WTC11 (cell line): Measurements from ENCODE around the gene GLT8D2.
"Not testable (repeated sequence)": the region's sequence is repeated elsewhere in the genome, so short reads cannot be mapped to it uniquely, and the experiment has no call there.

Source experiments
- ATF6 ChIP-seq: sonication (generic); formaldehyde crosslinking; IDR thresholded peaks from 2 replicates; pipeline ENCODE4 v1.8.1; 2023; ENCODE audit warnings: mild to moderate bottlenecking, missing genetic modification reagents
- CREM ChIP-seq: sonication (generic); formaldehyde crosslinking; IDR thresholded peaks from 2 replicates; pipeline ENCODE4 v1.8.1; 2022; ENCODE audit warnings: mild to moderate bottlenecking, missing genetic modification reagents, moderate library complexity
- CTCF ChIP-seq: fragments of 200-600 bp; IDR thresholded peaks from 2 replicates; pipeline ENCODE4 v1.8.0; 2022; ENCODE audit warnings: antibody characterized with exemption
- E2F5 ChIP-seq: sonication (generic); formaldehyde crosslinking; IDR thresholded peaks from 2 replicates; pipeline ENCODE4 v1.8.1; 2022; ENCODE audit warnings: mild to moderate bottlenecking, moderate library complexity, missing genetic modification reagents
- ELF4 ChIP-seq: sonication (generic); formaldehyde crosslinking; IDR thresholded peaks from 2 replicates; pipeline ENCODE4 v1.8.1; 2022; ENCODE audit warnings: low read depth, mild to moderate bottlenecking, moderate library complexity, missing genetic modification reagents
- HMGXB4 ChIP-seq: sonication (generic); formaldehyde crosslinking; IDR thresholded peaks from 2 replicates; pipeline ENCODE4 v1.8.1; 2023; ENCODE audit warnings: mild to moderate bottlenecking, moderate library complexity, missing genetic modification reagents
- MAX ChIP-seq: sonication (generic); formaldehyde crosslinking; IDR thresholded peaks from 2 replicates; pipeline ENCODE4 v1.8.0; 2022; ENCODE audit warnings: mild to moderate bottlenecking, missing genetic modification reagents
- NFATC4 ChIP-seq: fragments of 250-450 bp; sonication (Bioruptor Pico); IDR thresholded peaks from 2 replicates; pipeline ENCODE4 v1.9.0; 2021; ENCODE audit warnings: mild to moderate bottlenecking
- PREB ChIP-seq: sonication (generic); formaldehyde crosslinking; IDR thresholded peaks from 2 replicates; pipeline ENCODE4 v1.8.1; 2022; ENCODE audit warnings: mild to moderate bottlenecking, missing genetic modification reagents, moderate library complexity, borderline replicate concordance
- ZNF121 ChIP-seq: sonication (generic); formaldehyde crosslinking; IDR thresholded peaks from 2 replicates; pipeline ENCODE4 v1.8.0; 2023; ENCODE audit warnings: missing genetic modification reagents
- ZNF138 ChIP-seq: sonication (generic); formaldehyde crosslinking; conservative IDR thresholded peaks from 2 replicates; pipeline ENCODE4 v1.8.1; 2022; ENCODE audit warnings: mild to moderate bottlenecking, moderate library complexity, missing genetic modification reagents
- ZNF423 ChIP-seq: fragments of 250-450 bp; sonication (Bioruptor Pico); IDR thresholded peaks from 2 replicates; pipeline ENCODE4 v2.1.2; 2022; ENCODE audit warnings: mild to moderate bottlenecking, moderate library complexity

- TF ChIP-seq CTCF; ELF4 (CRISPR knock-in tag); CREM (CRISPR knock-in tag); ZNF138; MAX (CRISPR knock-in tag); E2F5 (CRISPR knock-in tag); ZNF121 (CRISPR knock-in tag); ZNF423 (CRISPR knock-in tag); HMGXB4 (CRISPR knock-in tag); ATF6; NFATC4; PREB (CRISPR knock-in tag): not testable (repeated sequence)
Measured at GRCh38 chr12:104036143-104036542, 13.8 kb downstream of the GLT8D2 start.
